Gastrocnemius medialis (tissue), 4 donors: ENCODE measurements around the gene DNAJC25.

Experiments used
- POLR2A ChIP-seq, 2 donors: fragments of 450-650 bp; IDR thresholded peaks; one replicate each; pipeline ENCODE4 v1.6.1; 2017; ENCODE audit warnings: antibody characterized with exemption in 2 of 2, mild to moderate bottlenecking in 2 of 2, moderate library complexity in 2 of 2
- TF ChIP-seq, protein P1 (sequence below), 5 experiments: fragments of 450-650 bp in 3 of 5; fragments of 200-600 bp in 2 of 5; sonication (generic) in 2 of 5; IDR thresholded peaks in 4 of 5; conservative IDR thresholded peaks in 1 of 5; 1 replicate in 4 of 5; 2 replicates in 1 of 5; pipeline ENCODE4 v1.5.1; 2016 to 2019; ENCODE audit warnings: antibody characterized with exemption in 5 of 5, mild to moderate bottlenecking in 3 of 5, moderate library complexity in 3 of 5

DNA sequence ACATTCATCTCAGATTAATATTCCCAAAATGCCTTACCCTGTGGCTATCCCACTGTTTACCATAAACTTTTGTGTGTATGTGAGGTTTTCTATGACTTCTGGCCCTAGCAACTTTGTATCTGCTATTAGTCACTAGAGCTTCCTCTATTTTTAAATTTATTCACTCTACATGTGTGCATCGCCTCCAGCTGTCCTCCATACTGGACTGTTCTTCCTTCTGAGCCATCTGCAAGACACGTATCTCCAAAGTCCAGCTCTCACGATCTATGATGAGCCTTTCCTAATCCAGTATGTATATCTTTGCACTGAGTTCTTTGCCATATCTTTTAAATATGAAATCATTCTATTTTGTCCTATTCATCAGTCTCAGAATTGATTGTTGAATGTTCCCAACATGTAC lies 28.6 kb downstream of the DNAJC25 start:
- TF ChIP-seq POLR2A (IDR thresholded peaks at IDR 0.05): no peak
- TF ChIP-seq, protein P1, sequence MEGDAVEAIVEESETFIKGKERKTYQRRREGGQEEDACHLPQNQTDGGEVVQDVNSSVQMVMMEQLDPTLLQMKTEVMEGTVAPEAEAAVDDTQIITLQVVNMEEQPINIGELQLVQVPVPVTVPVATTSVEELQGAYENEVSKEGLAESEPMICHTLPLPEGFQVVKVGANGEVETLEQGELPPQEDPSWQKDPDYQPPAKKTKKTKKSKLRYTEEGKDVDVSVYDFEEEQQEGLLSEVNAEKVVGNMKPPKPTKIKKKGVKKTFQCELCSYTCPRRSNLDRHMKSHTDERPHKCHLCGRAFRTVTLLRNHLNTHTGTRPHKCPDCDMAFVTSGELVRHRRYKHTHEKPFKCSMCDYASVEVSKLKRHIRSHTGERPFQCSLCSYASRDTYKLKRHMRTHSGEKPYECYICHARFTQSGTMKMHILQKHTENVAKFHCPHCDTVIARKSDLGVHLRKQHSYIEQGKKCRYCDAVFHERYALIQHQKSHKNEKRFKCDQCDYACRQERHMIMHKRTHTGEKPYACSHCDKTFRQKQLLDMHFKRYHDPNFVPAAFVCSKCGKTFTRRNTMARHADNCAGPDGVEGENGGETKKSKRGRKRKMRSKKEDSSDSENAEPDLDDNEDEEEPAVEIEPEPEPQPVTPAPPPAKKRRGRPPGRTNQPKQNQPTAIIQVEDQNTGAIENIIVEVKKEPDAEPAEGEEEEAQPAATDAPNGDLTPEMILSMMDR (IDR thresholded peaks at IDR 0.05 in 4 of 5, conservative IDR thresholded peaks at IDR 0.05 in 1 of 5): no peak
